HepG2 (cell line): ENCODE results near the gene CCDC70. TPM values are rescaled to one million over a fixed set of nuclear protein-coding genes. Genes with fewer than 3 reads are reported as not detected.

Source experiments
- ATAC-seq: fragments of 200-7000 bp; cut with Tn5 transposase; 3 replicates; pipeline ENCODE4 v1.9.1; 2020; ENCODE audit warnings: mild to moderate bottlenecking, moderate library complexity
- BruUV-seq: library from RNA; stranded (reverse); fragments of 400-500 nt; replicated peaks from 2 replicates; lab custom pipeline; 2021; lab: Mats Ljungman, UMichigan
- CTCF ChIA-PET: fragments of 300-600 bp; formaldehyde crosslinking; extraction: SDS; loops from one replicate; lab custom pipeline; 2021; ENCODE audit warnings: low total read pairs, inconsistent platforms, low intra/inter-chr PET ratio; lab: Yijun Ruan, JAX
- POLR2A ChIA-PET: fragments of 350-600 bp; sonication (Branson Sonifier 250); formaldehyde crosslinking; loops from one replicate; lab custom pipeline; 2020; ENCODE audit warnings: antibody characterized with exemption, inconsistent platforms; lab: Yijun Ruan, JAX
- DNase-seq: peaks from one replicate; pipeline ENCODE4 v3.0.0-alpha.2; 2015; ENCODE audit warnings: low spot score
- FAIRE-seq: peaks from 3 replicates; lab custom pipeline; 2011; peaks lifted over from hg19 to GRCh38; lab: Jason Lieb, UNC
- H2AFZ ChIP-seq: one replicate; pipeline ENCODE4 v1.6.1; 2011; ENCODE audit warnings: low read length, inconsistent platforms
- H3K27ac ChIP-seq: fragments of 300-600 bp; 3 replicates; pipeline ENCODE4 v1.8.0; 2011; ENCODE audit warnings: mixed run types, mild to moderate bottlenecking, mixed read lengths, low read length, inconsistent platforms; ENCODE audit not compliant: insufficient read depth; ENCODE audit errors: extremely low read length
- H3K27me3 ChIP-seq, 2 experiments: fragments of 200-600 bp in 1 of 2; 2 replicates in 1 of 2; 3 replicates in 1 of 2; pipeline versions ENCODE4 v1.6.0 to v1.8.0; 2011; ENCODE audit warnings: low read length in 2 of 2, mild to moderate bottlenecking in 2 of 2, moderate library complexity in 2 of 2, inconsistent platforms in 1 of 2; ENCODE audit not compliant: insufficient read depth in 2 of 2, control insufficient read depth in 1 of 2
- H3K36me3 ChIP-seq, 2 experiments: fragments of 200-600 bp in 1 of 2; replicated peaks in 1 of 2; 2 replicates in 1 of 2; 3 replicates in 1 of 2; pipeline versions ENCODE4 v1.5.1 to v1.8.0; 2011; ENCODE audit warnings: low read length in 2 of 2, inconsistent platforms in 1 of 2; ENCODE audit not compliant: insufficient read depth in 2 of 2, control insufficient read depth in 1 of 2
- H3K4me1 ChIP-seq: 2 replicates; pipeline ENCODE4 v1.5.1; 2012; ENCODE audit warnings: low read length, inconsistent platforms; ENCODE audit not compliant: insufficient read depth
- H3K4me2 ChIP-seq: 2 replicates; pipeline ENCODE4 v1.6.0; 2011; ENCODE audit warnings: low read depth, low read length, inconsistent platforms
- H3K4me3 ChIP-seq, 3 experiments: fragments of 200-600 bp in 1 of 3; sonication (generic), shearing (Covaris generic) in 1 of 3; replicated peaks in 1 of 3; 2 replicates each; pipeline ENCODE4 v1.5.1; 2011 to 2016; ENCODE audit warnings: low read length in 3 of 3, inconsistent platforms in 2 of 3, low read depth in 2 of 3, mild to moderate bottlenecking in 2 of 3, control low read depth in 1 of 3, mixed read lengths in 1 of 3; ENCODE audit not compliant: insufficient read depth in 1 of 3
- H3K79me2 ChIP-seq: one replicate; pipeline ENCODE4 v1.6.1; 2011; ENCODE audit warnings: low read length, inconsistent platforms; ENCODE audit not compliant: insufficient read depth
- H3K9ac ChIP-seq: 2 replicates; pipeline ENCODE4 v1.6.0; 2011; ENCODE audit warnings: mild to moderate bottlenecking, low read depth, low read length, inconsistent platforms; ENCODE audit not compliant: insufficient read depth
- H3K9me3 ChIP-seq: 2 replicates; pipeline ENCODE4 v1.5.1; 2012; ENCODE audit warnings: mild to moderate bottlenecking, low read length
- H4K20me1 ChIP-seq: 2 replicates; pipeline ENCODE4 v1.6.0; 2011; ENCODE audit warnings: inconsistent platforms, mild to moderate bottlenecking, low read length, moderate library complexity; ENCODE audit not compliant: insufficient read depth
- AGO2 ChIP-seq: fragments of 200-400 bp; formaldehyde crosslinking; optimal IDR thresholded peaks from 2 replicates; pipeline ENCODE3; 2017; ENCODE audit warnings: mild to moderate bottlenecking, low read depth, low read length, moderate library complexity
- EEA1 ChIP-seq: sonication (generic); formaldehyde crosslinking; IDR thresholded peaks from 2 replicates; pipeline ENCODE4 v1.5.1; 2020; ENCODE audit warnings: mild to moderate bottlenecking, missing genetic modification reagents, borderline replicate concordance
- MEF2D ChIP-seq: sonication (generic); formaldehyde crosslinking; IDR thresholded peaks from 2 replicates; pipeline ENCODE4 v1.5.1; 2020; ENCODE audit warnings: mild to moderate bottlenecking, missing genetic modification reagents
- PAXIP1 ChIP-seq: sonication (generic); formaldehyde crosslinking; conservative IDR thresholded peaks from 2 replicates; pipeline ENCODE4 v1.4.0; 2020; ENCODE audit warnings: mild to moderate bottlenecking, missing genetic modification reagents, moderate library complexity
- ZNF333 ChIP-seq: sonication (generic); formaldehyde crosslinking; IDR thresholded peaks from 2 replicates; pipeline ENCODE4 v1.4.0; 2020; ENCODE audit warnings: mild to moderate bottlenecking, missing genetic modification reagents, borderline replicate concordance
- ZNF512B ChIP-seq: sonication (generic); formaldehyde crosslinking; IDR thresholded peaks from 2 replicates; pipeline ENCODE4 v1.5.1; 2020; ENCODE audit warnings: missing genetic modification reagents, mild to moderate bottlenecking, borderline replicate concordance
- ZNF7 ChIP-seq: IDR thresholded peaks from 2 replicates; pipeline ENCODE4 v1.6.1; 2016; ENCODE audit warnings: missing biosample characterization, missing genetic modification reagents
- WGBS: methylation state at CpG from one replicate; pipeline ENCODE4 v1.1.6; 2017; ENCODE audit warnings: low lambda C conversion rate; 5-methylcytosine and 5-hydroxymethylcytosine counted together
- in situ Hi-C: cut with HindIII; loops from 2 replicates; pipeline ENCODE4 v1.10.0; 2017; ENCODE audit warnings: low pct_unique_long_range_greater_than_20kb; ENCODE audit not compliant: extremely low pct_ligation_motif_present
- intact Hi-C: fragments of 100-400 bp; cut with micrococcal nuclease; formaldehyde crosslinking; loops from one replicate; pipeline ENCODE4 v1.10.0; 2022; ENCODE audit not compliant: unreplicated experiment
- polyA plus RNA-seq, 8 experiments: library from polyadenylated mRNA; depleted of rRNA in 3 of 8; stranded (reverse) in 7 of 8; unstranded in 1 of 8; fragments of >200 nt; fragmentation: Illumina TruSeq in 4 of 8; extraction: Trizol in 4 of 8; gene quantifications; 2 replicates each; pipeline versions ENCODE4 v1.2.1 to v1.2.3, GENCODE V29; 2011 to 2016; ENCODE audit warnings: low read depth in 4 of 8, missing spikeins in 1 of 8, mixed read lengths in 1 of 8; ENCODE audit not compliant: insufficient read depth in 1 of 8
- total RNA-seq, 5 experiments: library from RNA; depleted of rRNA; stranded (reverse); fragments of >200 nt; fragmentation: Illumina TruSeq; extraction: Trizol; gene quantifications; 2 replicates each; pipeline ENCODE4 v1.2.3, GENCODE V29; 2016; ENCODE audit warnings: low read depth in 1 of 5
- TF ChIP-seq, protein P1 (sequence below): sonication (generic); formaldehyde crosslinking; IDR thresholded peaks from 2 replicates; pipeline ENCODE4 v1.5.1; 2020; ENCODE audit warnings: mild to moderate bottlenecking, missing genetic modification reagents, moderate library complexity
- TF ChIP-seq, protein P2 (sequence below): sonication (generic); formaldehyde crosslinking; conservative IDR thresholded peaks from 2 replicates; pipeline ENCODE4 v1.8.0; 2022; ENCODE audit warnings: mild to moderate bottlenecking, moderate library complexity, missing genetic modification reagents

CCDC70 gene
- total and polyA plus RNA-seq, 2 of the 13 experiments (the other 11 are each of a cell fraction or from before 2014, with no cell fraction given), result 0.13 TPM; not detected in 1

DNA sequence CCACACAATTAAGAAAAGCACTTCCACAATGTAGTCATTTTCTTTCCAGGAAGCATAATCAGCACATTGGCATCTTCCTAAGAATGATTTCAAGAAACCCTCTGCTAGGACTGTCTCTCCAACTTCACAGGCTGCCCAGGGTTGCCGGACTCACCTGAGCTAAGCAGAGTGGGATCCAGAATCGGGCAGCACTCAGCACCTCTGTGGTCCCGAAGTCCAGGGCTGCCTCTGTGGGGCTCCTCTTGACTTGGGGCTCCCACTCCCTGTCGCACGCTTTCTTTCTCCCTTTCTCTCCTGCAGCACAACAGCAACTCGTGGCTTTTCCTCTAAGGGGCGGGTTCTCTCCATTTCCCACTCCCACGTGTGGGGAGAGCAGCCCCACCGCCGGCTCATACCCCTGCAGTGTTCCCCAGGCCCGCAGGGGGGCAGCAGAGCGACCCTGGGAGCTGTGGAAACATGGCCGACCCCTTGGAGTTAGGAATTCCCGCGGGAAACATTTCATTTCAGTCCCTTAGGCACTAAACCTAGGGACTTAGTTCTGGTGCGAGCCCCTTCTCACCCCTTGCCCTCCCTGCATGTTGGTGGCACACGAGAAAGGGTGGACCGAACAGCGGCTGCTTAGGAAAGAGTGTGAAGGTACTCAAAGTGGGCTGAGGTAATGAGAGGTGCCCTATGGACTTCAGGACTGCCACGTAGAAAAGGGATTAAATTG, 16.8 kb upstream of the CCDC70 start, which contains the start of gene TMEM272:
Gene TMEM272 (minus strand): TSS at position 316 of the 712 bp plus-strand sequence. CDS start 6,647 bp downstream, outside the sequence.
- H3K4me1 ChIP-seq, result peaks cover 27% of the 10 kb centered on the region
- in situ Hi-C loops, result no loop called here
- ChIA-PET CTCF (interaction anchor here (1.6 to 1.9 kb wide), 2 partner anchors 283 to 284 kb away, joined by 4 to 8 read pairs; partner anchors contain the start of gene NEK5), POLR2A (interaction anchor here (0.9 to 1.2 kb wide), 4 partner anchors 12 to 392 kb away, joined by 3 read pairs; partner anchors contain the start of gene INTS6)
- peak within 1 kb of the TSS; percentile 55 for H3K27ac ChIP-seq
- peak within 1 kb of the TSS; percentile 91 for H2AFZ ChIP-seq
- WGBS, result 19% methylated on average over 20 of the region's 20 CpGs
- BruUV-seq, result no TSS peak
- FAIRE-seq (peak; percentile 66), ATAC-seq (peak; percentile 94), DNase-seq (peak; percentile 43)
- peak within 1 kb of the TSS; percentile 58 to 73 (median 70); a peak in 5 of 6 replicates for H3K4me3 ChIP-seq
- H3K27me3 ChIP-seq, result no peaks in the 10 kb centered on the region
- H3K36me3 ChIP-seq, result no peaks in the 10 kb centered on the region
- no peaks in the 10 kb centered on the region for H3K79me2 ChIP-seq
- H3K9me3 ChIP-seq, result no peaks in the 10 kb centered on the region
- no peaks in the 10 kb centered on the region for H4K20me1 ChIP-seq
- peak within 1 kb of the TSS; percentile 92 for H3K4me2 ChIP-seq
- H3K9ac ChIP-seq, result peak within 1 kb of the TSS; percentile 74
- intact Hi-C loops, result loop anchor here (1.0 kb wide), 1 partner anchor 283 kb away; no protein-coding TSS in a partner anchor
- TF ChIP-seq ZNF333 (CRISPR knock-in tag), result no peak
- no peak for TF ChIP-seq EEA1
- no peak for TF ChIP-seq ZNF512B (CRISPR knock-in tag)
- TF ChIP-seq, protein P1, sequence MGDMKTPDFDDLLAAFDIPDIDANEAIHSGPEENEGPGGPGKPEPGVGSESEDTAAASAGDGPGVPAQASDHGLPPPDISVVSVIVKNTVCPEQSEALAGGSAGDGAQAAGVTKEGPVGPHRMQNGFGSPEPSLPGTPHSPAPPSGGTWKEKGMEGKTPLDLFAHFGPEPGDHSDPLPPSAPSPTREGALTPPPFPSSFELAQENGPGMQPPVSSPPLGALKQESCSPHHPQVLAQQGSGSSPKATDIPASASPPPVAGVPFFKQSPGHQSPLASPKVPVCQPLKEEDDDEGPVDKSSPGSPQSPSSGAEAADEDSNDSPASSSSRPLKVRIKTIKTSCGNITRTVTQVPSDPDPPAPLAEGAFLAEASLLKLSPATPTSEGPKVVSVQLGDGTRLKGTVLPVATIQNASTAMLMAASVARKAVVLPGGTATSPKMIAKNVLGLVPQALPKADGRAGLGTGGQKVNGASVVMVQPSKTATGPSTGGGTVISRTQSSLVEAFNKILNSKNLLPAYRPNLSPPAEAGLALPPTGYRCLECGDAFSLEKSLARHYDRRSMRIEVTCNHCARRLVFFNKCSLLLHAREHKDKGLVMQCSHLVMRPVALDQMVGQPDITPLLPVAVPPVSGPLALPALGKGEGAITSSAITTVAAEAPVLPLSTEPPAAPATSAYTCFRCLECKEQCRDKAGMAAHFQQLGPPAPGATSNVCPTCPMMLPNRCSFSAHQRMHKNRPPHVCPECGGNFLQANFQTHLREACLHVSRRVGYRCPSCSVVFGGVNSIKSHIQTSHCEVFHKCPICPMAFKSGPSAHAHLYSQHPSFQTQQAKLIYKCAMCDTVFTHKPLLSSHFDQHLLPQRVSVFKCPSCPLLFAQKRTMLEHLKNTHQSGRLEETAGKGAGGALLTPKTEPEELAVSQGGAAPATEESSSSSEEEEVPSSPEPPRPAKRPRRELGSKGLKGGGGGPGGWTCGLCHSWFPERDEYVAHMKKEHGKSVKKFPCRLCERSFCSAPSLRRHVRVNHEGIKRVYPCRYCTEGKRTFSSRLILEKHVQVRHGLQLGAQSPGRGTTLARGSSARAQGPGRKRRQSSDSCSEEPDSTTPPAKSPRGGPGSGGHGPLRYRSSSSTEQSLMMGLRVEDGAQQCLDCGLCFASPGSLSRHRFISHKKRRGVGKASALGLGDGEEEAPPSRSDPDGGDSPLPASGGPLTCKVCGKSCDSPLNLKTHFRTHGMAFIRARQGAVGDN (CRISPR knock-in tag), result peak; percentile 75
- no peak for TF ChIP-seq PAXIP1 (CRISPR knock-in tag)
- no peak for TF ChIP-seq MEF2D (CRISPR knock-in tag)
- TF ChIP-seq AGO2, result no peak
- TF ChIP-seq, protein P2, sequence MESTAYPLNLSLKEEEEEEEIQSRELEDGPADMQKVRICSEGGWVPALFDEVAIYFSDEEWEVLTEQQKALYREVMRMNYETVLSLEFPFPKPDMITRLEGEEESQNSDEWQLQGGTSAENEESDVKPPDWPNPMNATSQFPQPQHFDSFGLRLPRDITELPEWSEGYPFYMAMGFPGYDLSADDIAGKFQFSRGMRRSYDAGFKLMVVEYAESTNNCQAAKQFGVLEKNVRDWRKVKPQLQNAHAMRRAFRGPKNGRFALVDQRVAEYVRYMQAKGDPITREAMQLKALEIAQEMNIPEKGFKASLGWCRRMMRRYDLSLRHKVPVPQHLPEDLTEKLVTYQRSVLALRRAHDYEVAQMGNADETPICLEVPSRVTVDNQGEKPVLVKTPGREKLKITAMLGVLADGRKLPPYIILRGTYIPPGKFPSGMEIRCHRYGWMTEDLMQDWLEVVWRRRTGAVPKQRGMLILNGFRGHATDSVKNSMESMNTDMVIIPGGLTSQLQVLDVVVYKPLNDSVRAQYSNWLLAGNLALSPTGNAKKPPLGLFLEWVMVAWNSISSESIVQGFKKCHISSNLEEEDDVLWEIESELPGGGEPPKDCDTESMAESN (CRISPR knock-in tag), result no peak
- no peak for TF ChIP-seq ZNF7
